Mucosa of descending colon (tissue), 3 donors: ENCODE measurements around the gene KCNQ1OT1. TPM values are rescaled to one million over a fixed set of nuclear protein-coding genes. Genes with fewer than 3 reads are reported as not detected.

Experiments used
- ATAC-seq: fragments of 200-7000 bp; cut with Tn5 transposase; one replicate; pipeline ENCODE4 v1.9.1; 2020; ENCODE audit warnings: mild to moderate bottlenecking, moderate library complexity
- DNase-seq, 3 donors: peaks; one replicate each; pipeline ENCODE4 v3.0.0-alpha.2; 2020
- H3K36me3 ChIP-seq: fragments of 200-600 bp; one replicate; pipeline ENCODE4 v1.8.0; 2021; ENCODE audit warnings: low read depth, mild to moderate bottlenecking
- H3K4me1 ChIP-seq: fragments of 200-600 bp; one replicate; pipeline ENCODE4 v1.8.0; 2021; ENCODE audit warnings: low read depth, mild to moderate bottlenecking
- H3K4me3 ChIP-seq: fragments of 200-600 bp; one replicate; pipeline ENCODE4 v1.8.0; 2021; ENCODE audit warnings: mild to moderate bottlenecking
- H3K9me3 ChIP-seq: fragments of 200-600 bp; one replicate; pipeline ENCODE4 v1.8.0; 2021; ENCODE audit warnings: mild to moderate bottlenecking
- intact Hi-C, 2 donors: fragments of 100-400 bp; cut with DNase I in 1 of 2; cut with micrococcal nuclease in 1 of 2; formaldehyde crosslinking; loops; one replicate each; pipeline versions ENCODE4 v1.11.0 to v1.11.1; 2022; cut with DNase I, micrococcal nuclease
- total RNA-seq, 3 donors: library from RNA; stranded (reverse); fragmentation: NEBNext Ultra II Directional in 2 of 3; extraction: Animal tissue kit (Norgen Biotek cat#: 25700) in 2 of 3; gene quantifications; one replicate each; pipeline versions ENCODE4 v1.2.1 to v1.2.4, GENCODE V29; 2021 to 2023
- TF ChIP-seq, protein P1 (sequence below): fragments of 200-600 bp; IDR thresholded peaks from one replicate; pipeline ENCODE4 v1.8.0; 2022; ENCODE audit warnings: antibody characterized with exemption, mild to moderate bottlenecking
- donor health status: DM: no; HTN: no; CAD: no; lungs with moderate emphysema.
- donor health status: DM: no; HTN: no; CAD: no.
- donor health status: DM: no; HTN: yes; CAD: no.

KCNQ1OT1 gene
- total RNA-seq, 3 donors from 2014 or later = 1.5 to 1.7 (median 1.7) TPM

DNA sequence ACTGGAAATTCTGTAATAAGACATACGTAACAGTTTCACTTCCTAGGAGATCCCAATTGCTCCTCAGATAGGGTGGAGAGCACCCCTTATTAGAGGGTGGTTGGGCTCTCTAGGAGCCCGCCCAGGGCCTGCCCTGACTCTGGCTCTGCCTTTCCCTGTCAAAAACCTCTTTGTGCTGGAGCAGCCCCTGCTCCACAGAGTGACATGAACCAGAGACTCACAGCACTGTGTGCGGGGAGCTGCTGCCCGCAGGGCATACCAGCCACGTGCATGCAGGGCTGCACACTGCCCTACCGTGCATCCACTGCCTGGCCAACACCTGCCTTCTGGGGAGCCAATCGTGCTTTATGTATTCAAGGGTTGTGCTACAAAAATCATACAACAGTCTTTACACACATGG lies 24.3 kb downstream of the KCNQ1OT1 start:
- DNase-seq (no peak), ATAC-seq (no peak)
- Histone ChIP-seq H3K9me3 (no peaks in the 10 kb centered on the region), H3K4me1 (no peaks in the 10 kb centered on the region), H3K4me3 (no peak overlapping the region), H3K36me3 (no peaks in the 10 kb centered on the region)
- TF ChIP-seq, protein P1, sequence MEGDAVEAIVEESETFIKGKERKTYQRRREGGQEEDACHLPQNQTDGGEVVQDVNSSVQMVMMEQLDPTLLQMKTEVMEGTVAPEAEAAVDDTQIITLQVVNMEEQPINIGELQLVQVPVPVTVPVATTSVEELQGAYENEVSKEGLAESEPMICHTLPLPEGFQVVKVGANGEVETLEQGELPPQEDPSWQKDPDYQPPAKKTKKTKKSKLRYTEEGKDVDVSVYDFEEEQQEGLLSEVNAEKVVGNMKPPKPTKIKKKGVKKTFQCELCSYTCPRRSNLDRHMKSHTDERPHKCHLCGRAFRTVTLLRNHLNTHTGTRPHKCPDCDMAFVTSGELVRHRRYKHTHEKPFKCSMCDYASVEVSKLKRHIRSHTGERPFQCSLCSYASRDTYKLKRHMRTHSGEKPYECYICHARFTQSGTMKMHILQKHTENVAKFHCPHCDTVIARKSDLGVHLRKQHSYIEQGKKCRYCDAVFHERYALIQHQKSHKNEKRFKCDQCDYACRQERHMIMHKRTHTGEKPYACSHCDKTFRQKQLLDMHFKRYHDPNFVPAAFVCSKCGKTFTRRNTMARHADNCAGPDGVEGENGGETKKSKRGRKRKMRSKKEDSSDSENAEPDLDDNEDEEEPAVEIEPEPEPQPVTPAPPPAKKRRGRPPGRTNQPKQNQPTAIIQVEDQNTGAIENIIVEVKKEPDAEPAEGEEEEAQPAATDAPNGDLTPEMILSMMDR = no peak
- intact Hi-C loops = no loop called here

DNA sequence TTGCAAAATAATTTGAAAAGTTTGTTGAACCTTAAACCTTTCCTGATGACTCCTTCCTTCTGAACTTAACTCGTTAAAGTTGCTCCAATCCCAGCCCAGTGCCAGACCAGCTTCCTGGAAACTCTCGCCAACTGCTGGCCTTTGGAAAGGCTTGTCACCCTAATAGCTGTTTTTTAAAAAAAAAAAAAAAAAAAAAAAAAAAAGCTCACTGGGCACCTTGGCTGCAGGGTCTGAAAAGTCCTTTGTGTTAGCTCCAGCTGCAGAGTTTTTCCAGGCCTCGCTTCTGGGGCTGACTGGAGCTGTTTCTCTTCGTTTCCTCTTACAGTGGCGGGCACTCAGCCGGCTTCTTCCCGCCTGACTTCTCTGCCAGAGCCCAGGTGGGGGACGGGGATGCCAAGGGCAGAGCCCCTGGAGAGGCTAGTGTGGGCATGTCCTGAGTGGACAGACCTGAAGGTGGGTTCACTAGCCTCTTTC lies 25.1 kb downstream of the KCNQ1OT1 start:
- intact Hi-C loops = no loop called here
- DNase-seq (no peak), ATAC-seq (no peak)
- Histone ChIP-seq H3K4me1 (no peaks in the 10 kb centered on the region), H3K36me3 (no peaks in the 10 kb centered on the region), H3K4me3 (no peak overlapping the region), H3K9me3 (no peaks in the 10 kb centered on the region)
- TF ChIP-seq, protein P1 = no peak

- TF ChIP-seq, protein P1 = no peak
- Histone ChIP-seq H3K9me3 (no peaks in the 10 kb centered on the region), H3K4me3 (no peak overlapping the region), H3K4me1 (no peaks in the 10 kb centered on the region), H3K36me3 (no peaks in the 10 kb centered on the region)
- ATAC-seq (no peak), DNase-seq (no peak)
- intact Hi-C loops = no loop called here
Measured at GRCh38 chr11:2673871-2674471, 25.8 kb downstream of the KCNQ1OT1 start.

GRCh38 chr11:2673250-2673610 lies 26.6 kb downstream of the KCNQ1OT1 start:
- no peaks in the 10 kb centered on the region for H3K36me3 ChIP-seq
- intact Hi-C loops = no loop called here
- H3K4me3 ChIP-seq = no peak overlapping the region
- no peak for ATAC-seq
- H3K9me3 ChIP-seq = no peaks in the 10 kb centered on the region
- H3K4me1 ChIP-seq = no peaks in the 10 kb centered on the region
- DNase-seq = no peak
- TF ChIP-seq, protein P1 = no peak

DNA sequence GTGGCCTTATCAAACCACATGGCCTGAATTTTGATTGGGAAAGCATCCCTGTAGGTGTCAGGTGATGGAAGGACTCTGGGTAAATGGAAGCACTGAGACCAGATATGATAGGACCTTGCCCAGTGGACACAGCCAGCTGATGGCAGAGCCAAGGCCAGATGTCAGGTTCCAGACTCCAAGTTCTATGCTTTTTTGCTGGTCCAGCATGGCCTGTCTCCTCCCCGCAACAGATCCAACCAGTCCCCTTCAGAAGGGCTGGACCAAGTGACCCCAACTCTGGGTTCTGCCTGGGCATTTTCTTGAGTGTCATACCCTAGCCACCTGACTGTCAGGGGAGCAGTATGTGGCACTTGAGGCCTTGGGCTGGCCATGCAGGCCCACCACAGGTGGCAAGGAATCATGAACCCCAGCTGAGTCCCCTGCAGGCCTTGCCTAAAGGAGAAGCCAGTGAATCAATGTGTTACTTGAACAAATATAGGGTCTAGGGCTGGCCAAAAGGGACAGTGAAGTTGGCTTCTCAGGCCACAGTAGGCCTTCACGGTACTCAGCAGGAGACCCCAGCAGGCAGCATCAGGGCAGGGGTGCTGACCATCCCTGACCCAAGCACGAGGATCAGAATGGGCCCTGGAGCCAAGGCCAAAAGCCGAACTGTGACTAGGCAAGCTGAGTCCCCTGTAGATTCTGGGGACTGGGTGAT lies 27.1 kb downstream of the KCNQ1OT1 start:
- intact Hi-C loops = no loop called here
- no peaks in the 10 kb centered on the region for H3K36me3 ChIP-seq
- no peak overlapping the region for H3K4me3 ChIP-seq
- TF ChIP-seq, protein P1 = no peak
- no peak for DNase-seq
- H3K9me3 ChIP-seq = no peaks in the 10 kb centered on the region
- no peaks in the 10 kb centered on the region for H3K4me1 ChIP-seq
- no peak for ATAC-seq
